AG04449 (cell line): ENCODE results near the gene ARHGAP40.

Source experiments
- CTCF ChIA-PET: fragments of 350-600 bp; formaldehyde crosslinking; extraction: SDS; loops from one replicate; lab custom pipeline; 2021; ENCODE audit warnings: antibody characterized with exemption; lab: Yijun Ruan, JAX
- POLR2A ChIA-PET: fragments of 400-600, 350-600 bp; formaldehyde crosslinking; extraction: SDS; loops from one replicate; lab custom pipeline; 2020; ENCODE audit warnings: antibody characterized with exemption, inconsistent platforms; lab: Yijun Ruan, JAX
- DNase-seq: peaks from one replicate; pipeline ENCODE4 v3.0.0-alpha.2; 2010; ENCODE audit warnings: low read depth, low spot score
- H3K4me3 ChIP-seq: 2 replicates; pipeline ENCODE4 v1.5.1; 2011; ENCODE audit warnings: low read depth, mild to moderate bottlenecking, control low read depth, low read length
- TF ChIP-seq, protein P1 (sequence below): IDR thresholded peaks from one replicate; pipeline ENCODE4 v1.5.1; 2011; ENCODE audit warnings: mild to moderate bottlenecking, moderate library complexity, low read length, control low read depth, inconsistent platforms; ENCODE audit not compliant: insufficient read depth; ENCODE audit errors: missing control alignments

Gene ARHGAP40

DNA sequence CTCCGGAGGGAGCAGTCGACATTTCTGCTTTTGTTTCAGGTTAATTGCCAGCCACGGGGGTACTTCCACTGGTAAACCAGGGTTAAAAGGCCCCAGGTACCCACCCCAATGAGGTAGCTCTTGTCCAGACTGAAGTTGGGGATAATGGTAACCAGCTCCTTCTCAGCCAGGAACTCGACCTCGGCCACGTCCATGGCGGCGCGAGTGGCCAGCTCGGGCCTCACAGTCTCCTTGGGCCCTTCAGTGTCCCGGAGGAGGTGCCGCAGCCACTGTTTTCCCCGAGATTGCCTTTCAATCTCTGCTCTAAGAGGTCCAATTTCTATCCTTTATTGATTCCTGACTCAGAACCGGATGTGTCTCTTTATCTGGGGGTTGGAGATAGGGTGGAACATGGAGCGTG is 13.7 kb downstream of the ARHGAP40 start:
- CTCF ChIA-PET, result no interaction called here
- TF ChIP-seq, protein P1, sequence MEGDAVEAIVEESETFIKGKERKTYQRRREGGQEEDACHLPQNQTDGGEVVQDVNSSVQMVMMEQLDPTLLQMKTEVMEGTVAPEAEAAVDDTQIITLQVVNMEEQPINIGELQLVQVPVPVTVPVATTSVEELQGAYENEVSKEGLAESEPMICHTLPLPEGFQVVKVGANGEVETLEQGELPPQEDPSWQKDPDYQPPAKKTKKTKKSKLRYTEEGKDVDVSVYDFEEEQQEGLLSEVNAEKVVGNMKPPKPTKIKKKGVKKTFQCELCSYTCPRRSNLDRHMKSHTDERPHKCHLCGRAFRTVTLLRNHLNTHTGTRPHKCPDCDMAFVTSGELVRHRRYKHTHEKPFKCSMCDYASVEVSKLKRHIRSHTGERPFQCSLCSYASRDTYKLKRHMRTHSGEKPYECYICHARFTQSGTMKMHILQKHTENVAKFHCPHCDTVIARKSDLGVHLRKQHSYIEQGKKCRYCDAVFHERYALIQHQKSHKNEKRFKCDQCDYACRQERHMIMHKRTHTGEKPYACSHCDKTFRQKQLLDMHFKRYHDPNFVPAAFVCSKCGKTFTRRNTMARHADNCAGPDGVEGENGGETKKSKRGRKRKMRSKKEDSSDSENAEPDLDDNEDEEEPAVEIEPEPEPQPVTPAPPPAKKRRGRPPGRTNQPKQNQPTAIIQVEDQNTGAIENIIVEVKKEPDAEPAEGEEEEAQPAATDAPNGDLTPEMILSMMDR, result no peak
- no peak overlapping the region for H3K4me3 ChIP-seq
- no peak for DNase-seq
- POLR2A ChIA-PET, result no interaction called here

- no peak overlapping the region for H3K4me3 ChIP-seq
- no peak for DNase-seq
- TF ChIP-seq, protein P1, result no peak
- POLR2A ChIA-PET, result no interaction called here
- CTCF ChIA-PET, result no interaction called here
Measured at GRCh38 chr20:38616457-38616856, 14.8 kb downstream of the ARHGAP40 start.

DNA sequence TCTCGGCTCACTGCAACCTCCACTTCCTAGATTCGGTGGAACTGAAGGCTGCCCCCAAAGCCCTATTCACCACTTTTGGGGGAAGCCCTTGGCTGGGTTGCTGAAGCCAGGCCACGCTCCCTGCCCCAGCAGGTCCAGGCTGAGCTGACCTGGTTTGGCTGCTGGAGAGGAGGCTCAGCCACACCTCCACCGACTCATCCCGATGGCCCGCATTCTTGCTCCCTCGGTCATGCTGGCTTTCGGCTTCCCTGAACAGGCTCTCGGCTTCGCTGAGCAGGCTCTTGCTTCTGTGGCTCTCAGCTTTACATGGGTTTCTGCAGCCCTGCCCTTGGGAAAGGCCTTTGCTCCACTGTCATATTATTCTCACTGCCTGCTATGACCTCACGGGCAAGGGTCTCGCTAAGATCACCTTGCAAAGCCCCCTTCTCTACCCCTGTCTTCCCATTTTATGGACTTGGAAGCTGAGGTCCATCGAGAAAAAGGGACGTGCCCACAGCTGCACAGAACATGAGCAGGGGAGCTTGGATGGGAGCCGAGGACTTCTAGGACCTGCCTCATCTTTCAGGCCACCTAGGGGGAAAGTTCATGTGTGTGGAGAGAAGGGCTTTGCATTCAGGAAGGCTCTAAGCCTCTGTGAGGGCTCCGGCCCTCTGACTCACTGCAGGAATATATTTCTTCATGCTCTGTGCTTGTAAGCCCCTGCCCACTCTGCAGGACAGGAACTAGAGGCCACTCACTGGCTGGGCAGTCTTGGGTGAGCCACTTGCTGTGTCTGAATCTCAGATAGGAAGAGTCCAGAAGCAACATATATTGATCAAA is 15.6 kb downstream of the ARHGAP40 start:
- TF ChIP-seq, protein P1, result no peak
- DNase-seq, result no peak
- ChIA-PET POLR2A (no interaction called here), CTCF (no interaction called here)
- H3K4me3 ChIP-seq, result no peak overlapping the region

GRCh38 chr20:38617830-38618196 is 16.2 kb downstream of the ARHGAP40 start:
- CTCF ChIA-PET, result no interaction called here
- POLR2A ChIA-PET, result no interaction called here
- no peak overlapping the region for H3K4me3 ChIP-seq
- TF ChIP-seq, protein P1, result no peak
- no peak for DNase-seq

DNA sequence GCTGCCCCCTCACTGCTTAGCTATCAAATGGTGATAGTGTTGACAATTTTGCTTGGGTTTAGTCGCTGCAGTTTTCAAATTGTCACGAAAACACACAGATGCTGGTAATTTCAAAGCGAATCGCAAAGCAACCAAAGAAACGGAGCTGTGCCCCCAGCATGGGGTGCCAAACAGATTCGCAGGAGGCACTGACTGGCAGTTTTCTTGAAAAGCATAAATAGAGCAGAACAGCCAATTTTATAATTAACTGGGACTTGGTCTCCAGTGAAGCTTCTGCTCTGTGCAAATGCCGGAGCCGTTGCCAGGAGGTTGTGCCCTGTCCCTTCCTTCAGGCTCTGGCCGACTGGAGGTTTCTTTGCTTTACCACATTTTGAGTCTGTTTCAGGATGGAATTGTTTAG is 18.8 kb downstream of the ARHGAP40 start:
- DNase-seq, result no peak
- CTCF ChIA-PET, result no interaction called here
- no peak overlapping the region for H3K4me3 ChIP-seq
- POLR2A ChIA-PET, result no interaction called here
- TF ChIP-seq, protein P1, result no peak

DNA sequence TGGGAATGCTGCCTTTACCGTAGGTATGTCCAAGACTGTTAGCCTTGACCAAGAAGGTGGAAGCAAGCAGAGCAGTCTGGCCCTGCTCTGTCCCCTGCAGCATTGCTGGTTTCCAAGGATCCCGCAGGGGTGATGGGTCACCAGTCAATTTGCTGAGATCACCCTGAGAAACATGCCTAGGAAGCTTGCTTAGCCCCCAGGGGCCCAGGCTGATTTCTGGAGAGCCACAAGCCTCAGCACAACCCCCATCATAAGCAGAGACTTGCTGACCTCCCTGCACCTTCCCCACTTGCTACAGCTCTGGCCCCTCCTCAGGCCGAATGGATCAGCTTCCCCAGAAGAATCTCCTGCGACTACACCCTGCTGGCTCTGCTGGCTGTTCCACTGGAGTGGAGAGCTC is 21.5 kb downstream of the ARHGAP40 start:
- DNase-seq, result no peak
- CTCF ChIA-PET, result interaction anchor here (1.2 to 1.3 kb wide), 2 partner anchors 10 to 22 kb away, joined by 3 to 4 read pairs; no protein-coding TSS in a partner anchor
- TF ChIP-seq, protein P1, result no peak

More for the DNA sequence above, 21.5 kb downstream of the ARHGAP40 start:
- H3K4me3 ChIP-seq, result no peak overlapping the region
- POLR2A ChIA-PET, result no interaction called here
